ENCODE measurements around the gene PPP3CA. TPM values are rescaled to one million over a fixed set of nuclear protein-coding genes. Genes with fewer than 3 reads are reported as not detected.

Gene PPP3CA
- total and polyA plus RNA-seq, 2 of the 13 experiments (the other 11 are each of a cell fraction or from before 2014, with no cell fraction given): 4.8 to 13.2 TPM

GRCh38 chr4:101169044-101170014 lies 178.0 kb downstream of the PPP3CA start (continued):
- no peak for TF ChIP-seq ZNF777 (CRISPR knock-in tag; IDR thresholded peaks at IDR 0.05)
- TF ChIP-seq ZNF224 (CRISPR knock-in tag; IDR thresholded peaks at IDR 0.05): no peak
- no peak for TF ChIP-seq KAT2B (IDR thresholded peaks at IDR 0.05; ENCODE audit: borderline replicate concordance, low read depth, low read length)
- no peak for TF ChIP-seq FOSL1 (CRISPR knock-in tag; IDR thresholded peaks at IDR 0.05; ENCODE audit: borderline replicate concordance)
- TF ChIP-seq NONO (IDR thresholded peaks at IDR 0.05): no peak
- TF ChIP-seq NONO (CRISPR knock-in tag; conservative IDR thresholded peaks at IDR 0.05): no peak; the same call in 1 of the 2 replicates
- no peak for TF ChIP-seq FOXK2 (IDR thresholded peaks at IDR 0.05)
- TF ChIP-seq ZNF350 (CRISPR knock-in tag; IDR thresholded peaks at IDR 0.05; ENCODE audit: borderline replicate concordance, low read depth): no peak
- TF ChIP-seq ZMAT3 (CRISPR knock-in tag; conservative IDR thresholded peaks at IDR 0.05): no peak
- no peak for TF ChIP-seq ZNF776 (CRISPR knock-in tag; IDR thresholded peaks at IDR 0.05)
- no peak for TF ChIP-seq ZNF230 (CRISPR knock-in tag; IDR thresholded peaks at IDR 0.05)
- no peak for TF ChIP-seq BCL3 (CRISPR knock-in tag; IDR thresholded peaks at IDR 0.05)
- no peak for TF ChIP-seq ZNF598 (CRISPR knock-in tag; IDR thresholded peaks at IDR 0.05; ENCODE audit: borderline replicate concordance)
- no peak for TF ChIP-seq SP140L (CRISPR knock-in tag; IDR thresholded peaks at IDR 0.05; ENCODE audit: borderline replicate concordance)
- peak; percentile 97 for TF ChIP-seq STAG1 (CRISPR knock-in tag; IDR thresholded peaks at IDR 0.05)
- TF ChIP-seq DNMT3B (CRISPR knock-in tag; conservative IDR thresholded peaks at IDR 0.05): no peak
- peak; percentile 43; the same call in 1 of the 2 replicates for TF ChIP-seq ZNF614 (CRISPR knock-in tag; IDR thresholded peaks at IDR 0.05; ENCODE audit: borderline replicate concordance)
- peak; percentile 72; the same call in 1 of the 2 replicates for TF ChIP-seq ZNF512B (CRISPR knock-in tag; IDR thresholded peaks at IDR 0.05; ENCODE audit: borderline replicate concordance)
- no peak for TF ChIP-seq ZKSCAN5 (CRISPR knock-in tag; IDR thresholded peaks at IDR 0.05)
- no peak for TF ChIP-seq ZNF251 (CRISPR knock-in tag; IDR thresholded peaks at IDR 0.05)
- TF ChIP-seq IKZF1 (IDR thresholded peaks at IDR 0.05): no peak
- peak; percentile 42; the same call in 1 of the 2 replicates for TF ChIP-seq REPIN1 (CRISPR knock-in tag; IDR thresholded peaks at IDR 0.05; ENCODE audit: borderline replicate concordance, low read depth)
- TF ChIP-seq ARNT (IDR thresholded peaks at IDR 0.05): no peak
- no peak for TF ChIP-seq HOXA5 (CRISPR knock-in tag; IDR thresholded peaks at IDR 0.05)
- no peak for TF ChIP-seq ZZZ3 (CRISPR knock-in tag; IDR thresholded peaks at IDR 0.05; ENCODE audit: borderline replicate concordance)
- TF ChIP-seq ZNF326 (CRISPR knock-in tag; IDR thresholded peaks at IDR 0.05; ENCODE audit: borderline replicate concordance): no peak
- TF ChIP-seq SETDB1 (CRISPR knock-in tag; IDR thresholded peaks at IDR 0.05; ENCODE audit: borderline replicate concordance): no peak
- no peak for TF ChIP-seq ELF1 (CRISPR knock-in tag; IDR thresholded peaks at IDR 0.05)
- TF ChIP-seq NAIF1 (CRISPR knock-in tag; IDR thresholded peaks at IDR 0.05; ENCODE audit: borderline replicate concordance): no peak
- TF ChIP-seq ZNF709 (CRISPR knock-in tag; IDR thresholded peaks at IDR 0.05): no peak
